ENCODE data around the gene PEX26. TPM values are rescaled to one million over a fixed set of nuclear protein-coding genes. Genes with fewer than 3 reads are reported as not detected.

PEX26 gene
- total and polyA plus RNA-seq, 2 experiments from 2014 or later: 4.0 to 48.9 TPM

- TF ChIP-seq, protein P1, sequence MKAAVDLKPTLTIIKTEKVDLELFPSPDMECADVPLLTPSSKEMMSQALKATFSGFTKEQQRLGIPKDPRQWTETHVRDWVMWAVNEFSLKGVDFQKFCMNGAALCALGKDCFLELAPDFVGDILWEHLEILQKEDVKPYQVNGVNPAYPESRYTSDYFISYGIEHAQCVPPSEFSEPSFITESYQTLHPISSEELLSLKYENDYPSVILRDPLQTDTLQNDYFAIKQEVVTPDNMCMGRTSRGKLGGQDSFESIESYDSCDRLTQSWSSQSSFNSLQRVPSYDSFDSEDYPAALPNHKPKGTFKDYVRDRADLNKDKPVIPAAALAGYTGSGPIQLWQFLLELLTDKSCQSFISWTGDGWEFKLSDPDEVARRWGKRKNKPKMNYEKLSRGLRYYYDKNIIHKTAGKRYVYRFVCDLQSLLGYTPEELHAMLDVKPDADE (IDR thresholded peaks at IDR 0.05): no peak
- TF ChIP-seq NANOG (IDR thresholded peaks at IDR 0.05; ENCODE audit: borderline replicate concordance) (no peak), ZNF331 (CRISPR knock-in tag; IDR thresholded peaks at IDR 0.05; ENCODE audit: low read depth) (no peak), EZH2phosphoT487 (IDR thresholded peaks at IDR 0.05; ENCODE audit: unreplicated experiment) (no peak), STAT1 (IDR thresholded peaks at IDR 0.05; ENCODE audit: unreplicated experiment) (no peak), ZNF114 (CRISPR knock-in tag; IDR thresholded peaks at IDR 0.05) (no peak)
Measured at GRCh38 chr22:18093661-18094060, 15.9 kb downstream of the PEX26 start (continued).

GRCh38 chr22:18095101-18095805 lies 17.5 kb downstream of the PEX26 start:
- no peaks in the 10 kb centered on the region for H3K27me3 ChIP-seq (ENCODE audit: insufficient read depth)
- peaks cover 4% of the 10 kb centered on the region for H3K27me3 Mint-ChIP-seq (ENCODE audit: insufficient read depth, low read depth, poor library complexity)
- no peaks in the 10 kb centered on the region for H3F3A ChIP-seq (replicated peaks; ENCODE audit: low read depth)
- H3K27ac ChIP-seq (ENCODE audit: low read depth): no peak overlapping the region
- no peaks in the 10 kb centered on the region for H3K4me1 ChIP-seq (ENCODE audit: insufficient read depth)
- no peak for DNase-seq (ENCODE audit: low spot score)
- H3K36me3 ChIP-seq (ENCODE audit: insufficient read depth): peaks cover 3% of the 10 kb centered on the region; the same call in 1 of the 2 replicates
- H3K9me2 ChIP-seq (ENCODE audit: insufficient read depth): no peaks in the 10 kb centered on the region
- ATAC-seq: no peak
- H3K4me3 ChIP-seq: no peak overlapping the region
- peaks cover 46% of the 10 kb centered on the region for H3K36me3 Mint-ChIP-seq (ENCODE audit: low read depth)
- peaks cover 3% of the 10 kb centered on the region; the same call in 2 of the 3 replicates for H3K9me3 Mint-ChIP-seq
- H3K4me3 Mint-ChIP-seq: no peak overlapping the region
- TF ChIP-seq POLR2AphosphoS5 (IDR thresholded peaks at IDR 0.05; ENCODE audit: low read depth) (no peak), NANOG (IDR thresholded peaks at IDR 0.05; ENCODE audit: borderline replicate concordance) (no peak)
- no peaks in the 10 kb centered on the region for H3K4me1 Mint-ChIP-seq
- no peak overlapping the region for H3K4me2 ChIP-seq
- no peak overlapping the region; the same call in 1 of the 2 replicates for H3K27ac Mint-ChIP-seq
- no peaks in the 10 kb centered on the region for H4K20me1 ChIP-seq (replicated peaks; ENCODE audit: insufficient read depth)
- no peak overlapping the region for H2AFZ ChIP-seq
- no peaks in the 10 kb centered on the region for H3K79me2 ChIP-seq (replicated peaks; ENCODE audit: insufficient read depth)

DNA sequence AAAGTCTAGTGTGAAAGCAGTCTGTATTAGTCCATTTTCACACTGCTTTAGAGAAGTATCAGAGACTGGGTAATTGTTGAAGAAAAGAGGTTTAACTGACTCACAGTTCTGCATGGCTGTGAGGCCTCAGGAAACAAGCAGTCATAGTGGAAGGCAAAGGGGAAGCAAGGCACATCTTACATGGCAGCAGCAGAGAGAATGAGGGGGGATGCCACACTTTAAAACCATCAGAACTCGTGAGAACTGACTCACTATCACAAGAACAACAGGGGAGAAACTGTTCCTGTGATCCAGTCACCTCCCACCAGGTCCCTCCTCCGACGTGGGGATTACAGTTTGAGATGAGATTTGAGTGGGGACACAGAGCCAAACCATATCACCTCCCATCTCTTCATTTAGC lies 19.0 kb downstream of the PEX26 start:
- Mint-ChIP-seq H3K27me3 (ENCODE audit: insufficient read depth, low read depth, poor library complexity) (no peaks in the 10 kb centered on the region), H3K4me3 (no peak overlapping the region), H3K27ac (no peak overlapping the region), H3K4me1 (no peaks in the 10 kb centered on the region), H3K9me3 (peaks cover 3% of the 10 kb centered on the region; the same call in 2 of the 3 replicates), H3K36me3 (ENCODE audit: low read depth) (peaks cover 35% of the 10 kb centered on the region)
- Histone ChIP-seq H3K27ac (ENCODE audit: low read depth) (no peak overlapping the region), H3F3A (replicated peaks; ENCODE audit: low read depth) (no peaks in the 10 kb centered on the region), H3K4me2 (no peak overlapping the region), H3K4me3 (no peak overlapping the region), H4K20me1 (replicated peaks; ENCODE audit: insufficient read depth) (no peaks in the 10 kb centered on the region), H3K9me2 (ENCODE audit: insufficient read depth) (no peaks in the 10 kb centered on the region), H3K79me2 (replicated peaks; ENCODE audit: insufficient read depth) (no peaks in the 10 kb centered on the region), H3K4me1 (ENCODE audit: insufficient read depth) (no peaks in the 10 kb centered on the region), H3K27me3 (ENCODE audit: insufficient read depth) (no peaks in the 10 kb centered on the region), H2AFZ (no peak overlapping the region), H3K36me3 (ENCODE audit: insufficient read depth) (no peaks in the 10 kb centered on the region)
- DNase-seq (ENCODE audit: low spot score): no peak
- no peak for ATAC-seq
- TF ChIP-seq NANOG (IDR thresholded peaks at IDR 0.05; ENCODE audit: borderline replicate concordance) (no peak), CREB1 (CRISPR knock-in tag; IDR thresholded peaks at IDR 0.05; ENCODE audit: low read depth) (no peak), ZNF331 (CRISPR knock-in tag; IDR thresholded peaks at IDR 0.05; ENCODE audit: low read depth) (no peak), STAT1 (IDR thresholded peaks at IDR 0.05; ENCODE audit: unreplicated experiment) (no peak), ZNF114 (CRISPR knock-in tag; IDR thresholded peaks at IDR 0.05) (no peak), EZH2 (IDR thresholded peaks at IDR 0.05; ENCODE audit: low read depth, unreplicated experiment) (no peak), JUNB (IDR thresholded peaks at IDR 0.05; ENCODE audit: unreplicated experiment) (no peak), EZH2phosphoT487 (IDR thresholded peaks at IDR 0.05; ENCODE audit: unreplicated experiment) (no peak), POLR2AphosphoS5 (IDR thresholded peaks at IDR 0.05; ENCODE audit: low read depth) (no peak)
- TF ChIP-seq, protein P2, sequence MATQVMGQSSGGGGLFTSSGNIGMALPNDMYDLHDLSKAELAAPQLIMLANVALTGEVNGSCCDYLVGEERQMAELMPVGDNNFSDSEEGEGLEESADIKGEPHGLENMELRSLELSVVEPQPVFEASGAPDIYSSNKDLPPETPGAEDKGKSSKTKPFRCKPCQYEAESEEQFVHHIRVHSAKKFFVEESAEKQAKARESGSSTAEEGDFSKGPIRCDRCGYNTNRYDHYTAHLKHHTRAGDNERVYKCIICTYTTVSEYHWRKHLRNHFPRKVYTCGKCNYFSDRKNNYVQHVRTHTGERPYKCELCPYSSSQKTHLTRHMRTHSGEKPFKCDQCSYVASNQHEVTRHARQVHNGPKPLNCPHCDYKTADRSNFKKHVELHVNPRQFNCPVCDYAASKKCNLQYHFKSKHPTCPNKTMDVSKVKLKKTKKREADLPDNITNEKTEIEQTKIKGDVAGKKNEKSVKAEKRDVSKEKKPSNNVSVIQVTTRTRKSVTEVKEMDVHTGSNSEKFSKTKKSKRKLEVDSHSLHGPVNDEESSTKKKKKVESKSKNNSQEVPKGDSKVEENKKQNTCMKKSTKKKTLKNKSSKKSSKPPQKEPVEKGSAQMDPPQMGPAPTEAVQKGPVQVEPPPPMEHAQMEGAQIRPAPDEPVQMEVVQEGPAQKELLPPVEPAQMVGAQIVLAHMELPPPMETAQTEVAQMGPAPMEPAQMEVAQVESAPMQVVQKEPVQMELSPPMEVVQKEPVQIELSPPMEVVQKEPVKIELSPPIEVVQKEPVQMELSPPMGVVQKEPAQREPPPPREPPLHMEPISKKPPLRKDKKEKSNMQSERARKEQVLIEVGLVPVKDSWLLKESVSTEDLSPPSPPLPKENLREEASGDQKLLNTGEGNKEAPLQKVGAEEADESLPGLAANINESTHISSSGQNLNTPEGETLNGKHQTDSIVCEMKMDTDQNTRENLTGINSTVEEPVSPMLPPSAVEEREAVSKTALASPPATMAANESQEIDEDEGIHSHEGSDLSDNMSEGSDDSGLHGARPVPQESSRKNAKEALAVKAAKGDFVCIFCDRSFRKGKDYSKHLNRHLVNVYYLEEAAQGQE (IDR thresholded peaks at IDR 0.05; ENCODE audit: unreplicated experiment): no peak

Data from GM23338 (cell line).